Measurements from ENCODE around the gene RASSF1. TPM values are rescaled to one million over a fixed set of nuclear protein-coding genes. Genes with fewer than 3 reads are reported as not detected.

Gene RASSF1
- total RNA-seq, 2 donors from 2014 or later = 31.3 to 40.3 TPM

DNA sequence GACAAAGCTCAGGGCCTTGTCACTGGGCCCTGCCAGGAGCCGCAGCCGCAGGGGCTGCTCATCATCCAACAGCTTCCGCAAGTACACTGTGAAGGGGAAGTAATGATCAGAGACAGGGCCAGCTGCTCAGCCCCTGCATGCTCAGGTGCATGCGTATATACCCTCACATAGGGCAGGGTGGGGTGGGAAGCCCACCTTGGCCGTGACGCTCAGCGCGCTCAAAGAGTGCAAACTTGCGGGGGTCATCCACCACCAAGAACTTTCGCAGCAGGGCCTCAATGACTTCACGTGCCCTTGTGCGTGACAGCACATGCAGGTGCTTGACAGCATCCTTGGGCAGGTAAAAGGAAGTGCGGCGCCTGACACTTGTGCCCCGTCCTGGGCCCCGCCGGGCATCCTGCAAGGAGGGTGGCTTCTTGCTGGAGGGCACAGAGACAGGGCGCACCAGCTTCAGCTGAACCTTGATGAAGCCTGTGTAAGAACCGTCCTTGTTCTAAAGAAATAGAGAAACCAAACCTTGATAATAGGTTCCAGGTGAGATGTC, 9.2 kb downstream of the RASSF1 start:
- DNase-seq (ENCODE audit: low spot score) = no peak
- intact Hi-C loops (cut with DNase I) = loop anchor here in 1 of 2 donors (10.0 kb wide), 1 partner anchor 1723 kb away; the partner anchor contains the start of gene DUSP7

DNA sequence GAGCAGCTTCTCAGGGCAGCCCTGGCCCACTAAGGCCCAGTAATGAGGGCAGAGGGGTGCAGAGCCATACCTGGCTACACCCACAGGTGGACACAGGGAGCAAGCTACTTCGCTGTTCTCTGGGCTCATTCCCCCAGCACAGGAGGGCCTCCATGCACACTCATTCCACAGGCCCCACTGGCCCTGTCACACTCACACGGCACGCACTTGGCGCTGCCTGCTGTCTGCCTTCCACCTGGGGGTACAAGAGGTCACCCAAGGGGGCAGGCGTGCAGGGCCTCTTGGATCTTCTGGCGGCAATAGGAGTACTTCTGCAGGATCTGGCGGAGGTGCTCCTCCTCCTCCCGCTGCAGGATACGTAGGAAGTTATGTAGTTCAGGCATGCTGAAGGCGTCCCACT, 10.3 kb downstream of the RASSF1 start:
- intact Hi-C loops (cut with DNase I) = loop anchor here in 1 of 2 donors (10.0 kb wide), 1 partner anchor 1724 kb away; the partner anchor contains the start of gene DUSP7
- DNase-seq (ENCODE audit: low spot score) = no peak

DNA sequence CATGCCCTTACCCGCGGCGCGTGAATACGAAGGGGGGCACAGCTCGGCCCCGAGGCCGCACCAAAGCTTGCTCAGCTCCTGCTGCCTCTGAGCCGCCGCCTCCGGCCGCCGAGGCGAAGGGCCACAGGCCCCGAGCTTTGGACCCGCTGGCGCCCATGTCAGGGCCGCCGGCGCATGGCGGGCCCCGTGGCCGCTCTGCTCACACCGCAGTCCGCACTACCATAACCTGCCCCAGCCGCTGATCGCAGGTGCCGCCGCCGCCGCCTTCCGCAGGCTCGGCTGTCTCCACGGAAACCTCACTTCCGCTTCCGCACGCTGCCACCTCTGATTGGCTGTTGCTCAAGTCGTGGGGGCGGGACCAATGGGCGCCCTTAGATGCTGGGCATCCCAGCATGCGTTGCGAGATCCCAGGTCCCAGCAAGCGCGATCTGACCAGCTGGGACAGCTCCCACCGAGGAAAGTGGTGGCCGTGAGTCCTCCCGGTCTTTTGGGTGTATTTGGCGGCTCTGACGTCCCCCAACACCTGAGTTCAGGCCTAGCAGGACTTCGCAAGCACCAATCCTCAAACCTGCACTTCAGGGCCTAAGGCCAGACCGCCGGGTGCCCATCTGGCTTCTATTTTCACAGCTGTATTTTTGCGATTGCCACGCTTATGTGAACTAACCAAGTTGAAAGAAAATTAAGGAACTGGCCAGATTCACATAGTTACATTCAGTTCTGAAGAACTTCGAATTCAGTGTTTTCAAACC, 12.5 kb downstream of the RASSF1 start, which contains the start of gene TUSC2:
Gene TUSC2 (minus strand): TSS at position 281 of the 749 bp plus-strand sequence. CDS start 124 bp downstream, at position 157.
- intact Hi-C loops (cut with DNase I) = no loop called here
- DNase-seq (ENCODE audit: low spot score) = peak; percentile 99

DNA sequence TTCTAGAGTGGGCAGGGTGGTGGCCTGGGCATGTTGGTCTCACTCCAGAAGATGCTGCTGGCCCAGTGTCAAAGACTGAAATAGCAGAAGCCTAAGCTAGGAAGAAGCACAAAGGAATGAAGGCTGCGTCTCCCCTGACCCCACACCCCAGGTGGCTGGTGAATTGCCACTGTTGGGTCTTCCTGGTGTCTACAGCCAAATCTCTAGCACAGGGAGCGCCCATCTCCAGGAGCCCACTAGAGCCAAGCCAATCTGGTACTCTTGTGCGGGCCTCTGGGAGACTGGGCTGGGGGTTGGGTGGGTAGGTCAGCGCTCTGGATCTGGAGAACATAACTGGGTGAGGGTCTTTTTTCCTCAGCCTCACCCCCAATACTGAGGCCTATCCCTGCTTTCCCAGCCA, 13.5 kb downstream of the RASSF1 start:
- no peak for DNase-seq (ENCODE audit: low spot score)
- intact Hi-C loops (cut with DNase I) = no loop called here

DNA sequence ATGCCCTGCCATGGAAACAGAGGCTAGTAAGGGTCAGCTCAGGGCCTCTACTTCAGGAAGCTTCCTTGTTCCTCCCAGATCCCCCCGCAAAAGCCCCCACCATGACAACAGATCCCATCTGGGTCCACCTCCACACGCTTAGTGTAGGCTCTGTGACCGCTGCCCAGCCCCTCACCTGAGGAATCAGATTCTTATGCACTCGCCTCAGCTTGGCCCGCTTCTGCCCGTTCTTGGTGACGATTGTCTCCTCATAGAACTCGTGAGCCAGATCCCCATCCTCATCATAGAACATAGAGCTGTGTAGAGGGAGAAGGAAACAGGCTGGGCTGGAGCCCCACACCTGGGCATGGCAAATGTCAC, 14.5 kb downstream of the RASSF1 start:
- no peak for DNase-seq (ENCODE audit: low spot score)
- intact Hi-C loops (cut with DNase I) = no loop called here

DNA sequence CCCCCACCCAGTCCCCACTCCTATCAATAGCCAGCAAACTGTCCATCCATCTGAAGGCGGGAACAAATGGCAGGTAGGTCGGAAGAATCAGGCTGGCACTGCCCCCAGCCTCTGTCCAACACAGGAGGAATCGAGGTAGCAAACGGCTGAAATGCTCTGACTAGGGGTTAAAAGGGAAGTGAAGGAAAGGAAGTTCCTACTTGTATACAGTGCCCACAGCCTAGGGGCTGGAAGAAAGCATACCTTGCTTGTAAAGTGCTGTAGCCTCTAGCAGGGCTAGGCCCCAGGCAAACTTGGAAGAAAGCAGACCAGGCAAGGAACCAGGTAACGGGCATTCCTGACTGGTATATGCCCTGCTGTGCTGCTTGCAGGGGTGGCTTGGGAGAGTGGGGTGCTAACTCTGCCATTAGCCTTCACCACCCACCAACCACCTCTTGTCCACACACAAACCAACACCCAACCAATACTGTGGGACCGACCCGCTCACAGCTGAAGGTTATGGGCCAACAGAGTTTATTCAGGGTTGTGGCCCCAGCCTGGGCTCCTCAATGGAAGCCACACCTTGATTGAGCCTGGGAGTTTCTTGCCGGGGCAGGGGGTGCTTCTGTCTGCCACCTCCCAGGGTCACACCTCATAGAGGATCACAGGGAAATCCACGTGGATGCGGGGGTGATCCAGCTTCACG, 15.0 kb downstream of the RASSF1 start:
- no peak for DNase-seq (ENCODE audit: low spot score)
- intact Hi-C loops (cut with DNase I) = no loop called here

DNA sequence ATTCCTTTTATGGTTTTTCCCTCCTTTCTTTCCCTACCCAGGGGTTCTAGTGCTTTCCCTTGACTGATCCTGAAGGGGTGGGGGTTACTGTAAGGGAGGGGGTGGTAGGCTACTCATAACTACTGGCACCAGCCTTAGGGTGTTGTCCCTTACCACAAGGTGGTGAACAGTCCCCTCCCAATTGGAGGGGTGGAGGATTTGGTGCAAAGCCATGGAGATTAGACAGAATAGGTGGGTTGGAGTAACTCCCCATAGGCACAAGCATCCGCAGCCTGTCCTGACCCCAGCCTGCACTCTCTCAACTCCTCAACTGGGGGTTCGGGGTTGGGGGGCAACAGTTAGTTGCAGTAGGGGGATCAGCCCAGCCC, 15.5 kb downstream of the RASSF1 start:
- intact Hi-C loops (cut with DNase I) = no loop called here

DNA sequence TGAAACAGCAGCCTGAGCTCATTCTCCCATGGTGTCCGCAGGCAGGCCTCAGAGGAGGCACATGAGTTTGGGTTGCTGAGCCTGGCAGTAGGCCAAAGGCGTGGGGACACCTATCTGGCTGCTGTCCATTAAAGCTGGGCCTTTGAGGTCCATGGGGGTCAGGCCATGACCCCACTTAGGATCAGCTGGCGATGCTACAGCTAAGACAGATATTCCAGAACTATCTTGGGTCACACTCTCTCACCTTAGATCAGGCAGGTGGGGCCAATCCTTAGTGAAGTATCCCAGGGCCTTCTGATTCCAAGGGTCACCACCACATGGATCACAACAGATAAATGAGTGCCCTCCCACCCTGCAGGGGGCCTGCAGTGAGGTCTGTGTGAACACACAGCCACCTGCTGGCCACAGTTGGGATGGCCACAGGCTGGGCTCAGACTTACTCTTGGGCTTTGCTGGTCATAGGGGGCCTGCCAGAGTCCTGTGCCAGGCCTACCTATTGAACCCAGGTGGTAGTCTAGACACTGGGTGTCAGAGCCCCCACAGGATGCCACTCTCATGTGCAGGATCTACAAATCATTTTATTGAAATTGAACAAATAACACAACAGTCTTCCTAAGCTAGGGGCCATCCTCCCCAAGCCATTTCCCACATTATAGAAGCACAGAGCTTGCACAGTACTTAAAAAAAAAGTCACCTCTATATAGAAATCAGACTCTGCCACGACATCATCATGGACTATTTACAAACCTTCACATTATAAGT, 16.1 kb downstream of the RASSF1 start:
- DNase-seq (ENCODE audit: low spot score) = peak; percentile 89
- intact Hi-C loops (cut with DNase I) = no loop called here

More for the DNA sequence above, 15.5 kb downstream of the RASSF1 start:
- no peak for DNase-seq (ENCODE audit: low spot score)

DNA sequence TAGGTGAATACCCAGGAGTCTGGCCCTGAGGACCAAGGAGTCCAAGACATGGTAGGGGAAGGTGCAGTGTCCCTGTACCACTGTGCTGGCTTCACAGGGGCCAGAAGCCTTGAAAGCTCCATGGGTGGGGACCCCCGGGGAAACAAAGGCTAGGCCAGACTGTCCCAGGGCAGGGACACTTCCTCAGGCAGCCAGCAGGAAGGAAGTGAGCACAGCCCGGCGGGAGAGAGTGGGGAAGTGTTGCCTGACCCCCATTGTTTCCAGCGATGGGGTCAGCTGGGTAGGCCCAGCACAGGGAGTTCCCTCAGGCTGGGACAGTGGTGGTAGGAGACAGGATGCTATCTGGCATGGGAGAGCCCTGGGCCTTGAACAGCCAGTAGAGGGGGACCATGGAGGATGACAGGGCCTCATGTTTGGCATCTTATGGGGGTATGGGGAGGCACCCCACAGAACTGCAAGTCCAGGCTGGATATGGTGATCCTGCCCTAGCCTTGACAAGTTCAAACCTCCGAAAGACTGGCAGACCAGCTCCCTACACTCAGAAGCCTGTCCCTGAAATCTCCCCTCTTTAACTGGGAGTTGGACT, 16.9 kb downstream of the RASSF1 start:
- peak; percentile 86 for DNase-seq (ENCODE audit: low spot score)
- intact Hi-C loops (cut with DNase I) = no loop called here

DNA sequence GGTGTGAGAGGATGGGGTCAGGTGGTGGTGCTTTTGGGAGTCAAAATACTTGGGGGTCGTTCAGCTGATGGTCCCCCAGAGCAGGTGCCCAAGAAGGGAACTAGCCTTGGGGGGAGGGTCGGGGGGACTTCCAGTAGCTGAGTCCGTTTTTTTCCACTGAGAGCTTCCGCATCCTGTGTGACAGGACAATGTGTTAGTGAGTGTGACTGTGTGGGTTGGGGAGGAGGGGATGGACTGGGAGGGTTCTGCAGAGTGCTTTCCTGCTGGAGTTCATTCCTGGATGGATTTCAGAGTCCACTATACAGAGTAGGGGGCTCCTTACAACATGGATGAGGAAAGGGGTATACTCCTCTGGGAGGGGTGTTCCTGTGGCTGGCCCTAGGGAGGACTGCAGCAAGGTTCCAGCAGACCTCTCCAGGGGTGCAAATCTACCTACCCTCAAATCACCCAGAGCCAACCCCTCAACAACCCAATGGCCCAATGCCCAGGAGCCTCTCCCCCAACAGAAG, 17.5 kb downstream of the RASSF1 start:
- intact Hi-C loops (cut with DNase I) = no loop called here
- no peak for DNase-seq (ENCODE audit: low spot score)

DNA sequence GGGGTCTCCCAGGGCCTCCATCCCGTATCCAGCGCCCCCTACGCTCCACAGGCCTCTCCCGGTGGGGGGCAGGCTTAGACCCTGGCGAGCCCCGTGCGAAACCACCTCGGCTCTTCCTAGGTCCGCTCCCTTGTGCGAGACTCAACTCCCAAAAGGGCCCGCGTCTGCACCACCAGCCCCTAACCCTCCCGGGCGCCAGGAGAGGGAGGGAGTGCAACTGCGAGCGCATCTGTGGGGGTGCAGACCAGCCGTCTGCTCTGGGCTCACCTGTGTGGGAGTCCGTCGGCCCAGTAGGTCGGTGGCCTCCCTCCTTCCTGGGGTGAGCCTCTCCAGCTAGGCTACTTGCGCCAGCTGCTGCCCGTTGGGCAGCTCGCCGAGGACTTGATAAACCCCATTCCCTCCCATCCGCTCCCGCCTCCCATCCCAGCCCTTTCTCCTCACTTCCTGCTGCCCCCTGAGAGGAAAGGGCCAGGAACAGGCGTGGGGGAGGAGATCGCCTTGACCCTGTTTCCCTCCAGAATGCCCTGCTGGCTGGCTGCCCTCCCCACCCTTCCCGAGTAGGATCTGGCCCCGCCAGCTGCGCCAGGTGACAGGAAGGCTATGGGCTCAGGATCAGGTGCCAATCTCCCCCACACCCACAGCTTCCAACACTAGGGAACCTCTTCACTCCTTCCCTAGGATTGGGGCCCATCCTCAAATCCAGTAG, 18.1 kb downstream of the RASSF1 start, which contains the start of gene HYAL2:
Gene HYAL2 (minus strand): TSS at position 360 of the 706 bp plus-strand sequence. CDS start 2,256 bp downstream, outside the sequence.
- intact Hi-C loops (cut with DNase I) = loop anchor here in 1 of 2 donors (1.0 kb wide), 1 partner anchor 30 kb away; no protein-coding TSS in a partner anchor
- DNase-seq (ENCODE audit: low spot score) = peak; percentile 91

DNA sequence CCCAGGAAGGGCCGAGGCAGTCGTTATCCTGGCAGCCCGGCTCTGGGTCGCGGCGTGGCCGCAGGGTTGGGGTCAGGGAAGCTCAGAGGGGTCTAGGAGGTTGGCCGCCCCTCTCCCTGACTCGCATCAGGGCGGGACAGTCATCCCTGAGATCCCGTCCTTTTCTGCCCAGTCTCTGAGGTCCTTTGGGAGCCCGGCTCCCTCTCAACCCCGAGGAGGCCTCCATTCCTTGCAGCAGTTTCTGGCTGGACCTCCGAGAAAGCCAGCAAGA, 18.6 kb downstream of the RASSF1 start:
- no peak for DNase-seq (ENCODE audit: low spot score)
- intact Hi-C loops (cut with DNase I) = loop anchor here in 1 of 2 donors (1.0 kb wide), 1 partner anchor 30 kb away; no protein-coding TSS in a partner anchor

DNA sequence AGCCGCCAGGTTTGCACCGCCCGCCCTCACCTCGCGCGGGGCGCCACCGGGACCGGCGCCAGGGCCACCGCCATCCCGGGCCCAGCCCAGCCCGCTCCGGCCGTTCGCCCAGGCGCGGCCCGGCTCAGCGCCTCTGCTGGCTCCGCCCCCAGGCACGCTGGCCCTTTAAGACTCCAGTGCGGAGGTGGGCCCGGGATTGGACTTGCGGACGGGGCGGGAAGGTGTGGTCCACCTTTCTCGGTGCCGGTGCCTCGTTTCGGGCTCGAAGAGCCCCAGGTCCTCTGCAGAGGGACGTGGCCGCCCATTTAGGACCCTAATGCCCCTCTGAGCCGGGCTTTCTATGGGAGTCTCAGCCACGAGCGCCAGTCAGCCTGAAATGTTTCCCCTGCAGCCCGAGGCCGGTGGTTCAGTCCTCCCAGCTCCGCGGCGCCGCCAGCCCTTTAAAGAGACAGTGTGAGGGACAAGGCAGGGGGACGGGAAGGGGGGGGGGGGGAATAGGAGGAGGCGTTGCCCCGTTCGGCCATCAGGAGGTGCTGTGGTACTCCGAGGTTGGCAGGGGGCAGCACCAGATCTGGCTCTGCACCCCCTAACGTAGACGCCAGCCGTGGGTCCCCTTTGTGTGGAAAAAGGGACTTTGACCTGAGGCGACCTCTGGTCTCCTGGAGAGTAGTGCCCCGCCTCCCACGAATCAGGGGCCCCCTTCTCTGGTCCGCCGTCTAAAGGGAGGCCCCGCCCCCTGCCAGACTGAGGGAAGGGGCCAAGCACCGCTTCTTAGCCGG, 19.1 kb downstream of the RASSF1 start:
- peak; percentile 96 for DNase-seq (ENCODE audit: low spot score)
- intact Hi-C loops (cut with DNase I) = loop anchor here in 1 of 2 donors (1.0 kb wide), 1 partner anchor 31 kb away; no protein-coding TSS in a partner anchor

DNA sequence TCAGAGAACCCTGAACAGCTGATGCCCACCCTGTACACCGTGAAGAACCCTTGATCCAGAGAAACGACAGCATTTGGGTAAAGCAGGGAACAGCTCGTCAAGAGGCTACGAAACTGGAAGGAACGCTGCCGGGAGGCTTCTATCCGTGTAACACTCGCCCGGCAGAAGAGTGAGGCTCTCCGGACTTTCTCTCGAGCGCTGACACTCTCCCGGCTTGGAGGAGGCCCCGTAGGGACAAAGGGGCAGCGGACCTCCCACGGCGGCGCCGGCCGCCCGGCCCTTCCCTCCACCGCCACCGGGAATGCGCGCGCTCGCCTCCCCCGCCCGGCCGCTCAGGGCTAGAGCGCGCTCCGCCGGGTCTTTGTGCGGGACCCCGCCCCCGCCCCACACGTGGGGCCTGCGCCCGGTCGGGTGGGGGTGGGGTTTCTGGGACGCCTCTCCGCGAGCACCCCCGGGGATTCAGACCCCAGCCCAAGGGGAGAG, 19.7 kb downstream of the RASSF1 start:
- DNase-seq (ENCODE audit: low spot score) = peak; percentile 91
- intact Hi-C loops (cut with DNase I) = no loop called here

DNA sequence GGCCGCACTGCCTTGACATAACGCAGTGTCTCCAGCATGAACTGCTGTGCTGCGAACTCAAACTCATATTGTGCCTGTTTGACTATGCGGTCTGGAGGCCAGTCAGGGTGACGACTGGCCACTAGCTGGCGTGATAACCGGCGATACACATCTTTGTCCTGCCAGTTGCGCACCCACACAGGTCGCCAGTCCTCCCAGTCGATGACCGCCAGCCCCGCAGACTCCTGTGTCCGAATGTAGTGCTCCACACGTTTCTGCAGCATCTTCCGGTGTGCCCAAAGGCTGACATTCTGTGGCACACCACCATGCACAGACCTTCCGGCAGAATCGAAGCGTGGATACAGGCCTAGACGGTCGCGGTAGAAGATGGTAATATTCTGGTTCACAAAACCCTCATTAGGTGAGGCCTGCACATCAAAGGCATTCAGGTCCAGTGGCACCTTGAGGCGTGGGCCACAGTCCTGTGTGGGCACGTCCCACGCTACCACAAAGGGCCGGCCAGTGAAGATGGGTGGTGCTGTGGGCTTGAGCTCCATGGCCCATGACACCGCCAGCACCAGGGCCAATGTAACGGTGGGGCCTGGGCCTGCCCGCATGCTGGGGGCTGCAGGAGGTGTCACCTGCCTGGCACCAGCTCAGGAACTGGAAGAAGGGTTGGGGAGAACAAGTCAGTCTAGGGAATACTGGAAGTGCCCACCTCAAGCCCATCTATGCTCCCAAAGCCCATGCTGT, 20.6 kb downstream of the RASSF1 start:
- intact Hi-C loops (cut with DNase I) = no loop called here
- no peak for DNase-seq (ENCODE audit: low spot score)

DNA sequence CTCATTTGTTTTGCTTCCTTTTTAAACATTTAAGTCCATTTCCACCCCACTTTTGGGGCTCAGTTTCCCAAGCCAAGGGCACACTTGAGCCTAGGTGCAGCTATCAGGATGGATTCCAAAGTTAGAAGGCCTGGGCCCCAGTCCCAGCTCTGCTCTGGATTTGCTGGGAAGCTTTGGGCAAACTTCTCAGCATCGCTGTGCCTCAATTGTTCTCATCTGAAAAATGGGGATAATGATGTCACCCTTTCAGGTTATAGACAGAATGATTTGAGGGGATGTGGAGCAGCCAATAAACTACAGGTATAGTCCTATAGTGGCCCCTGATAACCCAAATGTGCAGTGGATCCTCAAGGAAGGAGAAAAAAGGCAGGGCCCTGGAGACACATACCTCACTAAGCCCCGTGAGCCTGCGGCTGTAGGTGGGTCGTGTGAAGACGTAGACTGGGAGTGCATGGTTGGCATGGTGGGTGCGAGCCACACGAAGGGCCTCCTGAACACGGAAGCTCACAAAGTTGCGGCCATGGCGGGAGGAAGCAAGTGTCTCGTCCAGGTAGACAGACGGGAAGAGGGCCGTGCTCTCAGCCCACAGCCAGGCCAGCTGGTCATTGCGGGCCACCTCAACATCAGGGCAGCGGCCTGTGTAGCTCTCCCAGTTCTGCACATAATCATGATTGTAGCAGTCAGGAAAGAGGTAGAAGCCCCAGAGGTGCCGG, 21.3 kb downstream of the RASSF1 start:
- DNase-seq (ENCODE audit: low spot score) = no peak
- intact Hi-C loops (cut with DNase I) = no loop called here

Data from posterior vena cava (tissue), 2 donors.